Measurements from ENCODE around the gene CDH26. TPM values are rescaled to one million over a fixed set of nuclear protein-coding genes. Genes with fewer than 3 reads are reported as not detected.
"Not testable (repeated sequence)": the region's sequence is repeated elsewhere in the genome, so short reads cannot be mapped to it uniquely, and the experiment has no call there.

Gene CDH26
- total and polyA plus RNA-seq, 2 of the 13 experiments (the other 11 are each of a cell fraction or from before 2014, with no cell fraction given): 0.40 to 1.1 TPM

DNA sequence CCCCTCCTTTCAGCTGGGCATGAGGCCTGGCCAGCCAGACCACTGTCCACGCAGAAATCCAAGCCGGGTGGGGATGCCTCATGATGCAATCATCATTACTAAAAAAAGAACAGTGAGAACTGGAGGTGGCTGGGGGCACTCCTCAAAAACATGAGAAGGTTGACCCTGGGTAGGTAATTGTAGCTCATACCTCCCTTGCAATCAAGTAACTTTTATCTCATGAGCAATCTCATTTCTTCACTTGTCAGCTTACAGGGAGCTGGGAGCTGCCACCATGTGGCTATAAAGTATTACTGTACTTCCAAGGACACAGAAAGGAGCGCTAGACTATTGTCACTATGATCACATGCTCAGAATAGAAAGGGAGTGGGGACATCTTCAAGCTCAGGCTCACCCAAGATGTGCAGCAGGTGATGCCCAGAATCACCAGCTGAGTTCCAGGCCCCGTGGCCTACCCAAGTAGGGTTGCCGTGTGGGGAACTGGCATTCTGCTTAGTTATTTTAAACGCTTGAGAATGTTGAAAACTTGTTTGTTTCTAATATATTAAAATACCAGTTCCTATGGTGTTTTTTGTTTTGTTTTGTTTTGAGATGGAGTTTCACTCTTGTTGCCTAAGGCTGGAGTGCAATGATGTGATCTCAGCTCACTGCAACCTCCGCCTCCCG, 3.0 kb upstream of the CDH26 start (continued):
- no peak for TF ChIP-seq ZNF280B (CRISPR knock-in tag; IDR thresholded peaks at IDR 0.05; ENCODE audit: borderline replicate concordance)
- TF ChIP-seq, protein P1, sequence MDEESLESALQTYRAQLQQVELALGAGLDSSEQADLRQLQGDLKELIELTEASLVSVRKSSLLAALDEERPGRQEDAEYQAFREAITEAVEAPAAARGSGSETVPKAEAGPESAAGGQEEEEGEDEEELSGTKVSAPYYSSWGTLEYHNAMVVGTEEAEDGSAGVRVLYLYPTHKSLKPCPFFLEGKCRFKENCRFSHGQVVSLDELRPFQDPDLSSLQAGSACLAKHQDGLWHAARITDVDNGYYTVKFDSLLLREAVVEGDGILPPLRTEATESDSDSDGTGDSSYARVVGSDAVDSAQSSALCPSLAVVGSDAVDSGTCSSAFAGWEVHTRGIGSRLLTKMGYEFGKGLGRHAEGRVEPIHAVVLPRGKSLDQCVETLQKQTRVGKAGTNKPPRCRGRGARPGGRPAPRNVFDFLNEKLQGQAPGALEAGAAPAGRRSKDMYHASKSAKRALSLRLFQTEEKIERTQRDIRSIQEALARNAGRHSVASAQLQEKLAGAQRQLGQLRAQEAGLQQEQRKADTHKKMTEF (CRISPR knock-in tag; IDR thresholded peaks at IDR 0.05): no peak

DNA sequence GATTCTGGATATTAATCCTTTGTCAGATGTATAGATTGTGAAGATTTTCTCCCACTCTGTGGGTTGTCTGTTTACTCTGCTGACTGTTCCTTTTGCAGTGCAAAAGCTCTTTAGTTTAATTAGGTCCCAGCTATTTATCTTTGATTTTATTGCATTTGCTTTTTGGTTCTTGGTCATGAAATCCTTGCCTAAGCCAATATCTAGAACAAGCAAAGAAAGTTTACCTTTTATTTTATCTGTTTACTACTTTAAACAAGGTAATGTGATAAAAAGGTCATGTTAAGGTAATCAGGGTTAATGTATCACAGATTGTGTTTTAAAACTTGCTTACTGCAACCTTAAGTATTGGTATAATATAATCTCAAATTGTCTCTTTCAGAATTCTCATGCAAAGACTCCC, 655 bp upstream of the CDH26 start:
- H3K36me3 ChIP-seq (replicated peaks in 1 of 2; ENCODE audit: control insufficient read depth in 1 of 2, insufficient read depth in 2 of 2, low read length in 2 of 2); H3K9me3 ChIP-seq (ENCODE audit: low read length); ATAC-seq; H3K9ac ChIP-seq (ENCODE audit: insufficient read depth, low read depth, low read length); H3K4me1 ChIP-seq (ENCODE audit: insufficient read depth, low read length); H3K27me3 ChIP-seq (ENCODE audit: control insufficient read depth in 1 of 2, insufficient read depth in 2 of 2, low read length in 2 of 2); FAIRE-seq; H3K4me3 ChIP-seq (replicated peaks in 1 of 3; ENCODE audit: insufficient read depth in 1 of 3, low read depth in 2 of 3, low read length in 3 of 3); intact Hi-C loops (cut with micrococcal nuclease; ENCODE audit: unreplicated experiment); CTCF ChIA-PET (ENCODE audit: low intra/inter-chr PET ratio, low total read pairs); H3K4me2 ChIP-seq (ENCODE audit: low read depth, low read length); H3K79me2 ChIP-seq (ENCODE audit: insufficient read depth, low read length); in situ Hi-C loops (cut with HindIII; ENCODE audit: extremely low pct_ligation_motif_present, low pct_unique_long_range_greater_than_20kb); POLR2A ChIA-PET; H2AFZ ChIP-seq (ENCODE audit: low read length); DNase-seq (ENCODE audit: low spot score); H4K20me1 ChIP-seq (ENCODE audit: insufficient read depth, low read length); BruUV-seq (replicated peaks); H3K27ac ChIP-seq (ENCODE audit: extremely low read length, insufficient read depth, low read length): not testable (repeated sequence)

DNA sequence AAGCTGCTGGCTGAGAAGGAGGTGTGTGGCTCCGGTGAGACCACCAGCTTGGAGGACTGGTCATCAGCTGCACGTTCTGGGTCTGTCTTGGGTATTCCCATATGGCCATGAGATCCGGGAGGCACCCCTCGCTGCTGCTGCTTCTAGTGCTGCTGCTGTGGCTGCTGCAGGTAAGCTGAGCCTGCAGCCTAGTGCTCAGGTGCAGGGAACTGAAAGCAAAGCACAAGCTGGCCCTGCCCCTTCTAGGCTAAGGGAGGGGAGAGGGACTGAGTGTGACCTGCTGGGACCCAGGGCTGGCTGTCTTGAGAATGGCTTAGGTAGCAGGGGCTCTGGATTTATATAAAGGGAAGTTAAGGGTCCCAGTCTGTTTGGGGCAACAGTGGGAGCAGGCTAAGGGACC, 403 bp downstream of the CDH26 start:
- BruUV-seq (replicated peaks): no TSS peak
- Histone ChIP-seq H3K9me3 (ENCODE audit: low read length) (no peaks in the 10 kb centered on the region), H3K4me3 (replicated peaks in 1 of 3; ENCODE audit: insufficient read depth in 1 of 3, low read depth in 2 of 3, low read length in 3 of 3) (no peak overlapping the region), H3K27ac (ENCODE audit: extremely low read length, insufficient read depth, low read length) (no peak overlapping the region), H3K4me1 (ENCODE audit: insufficient read depth, low read length) (no peaks in the 10 kb centered on the region), H2AFZ (ENCODE audit: low read length) (no peak overlapping the region), H4K20me1 (ENCODE audit: insufficient read depth, low read length) (no peaks in the 10 kb centered on the region), H3K9ac (ENCODE audit: insufficient read depth, low read depth, low read length) (no peak overlapping the region), H3K4me2 (ENCODE audit: low read depth, low read length) (no peak overlapping the region), H3K27me3 (ENCODE audit: control insufficient read depth in 1 of 2, insufficient read depth in 2 of 2, low read length in 2 of 2) (no peaks in the 10 kb centered on the region; a peak in 1 of 5 replicates), H3K36me3 (replicated peaks in 1 of 2; ENCODE audit: control insufficient read depth in 1 of 2, insufficient read depth in 2 of 2, low read length in 2 of 2) (no peaks in the 10 kb centered on the region), H3K79me2 (ENCODE audit: insufficient read depth, low read length) (no peaks in the 10 kb centered on the region)
- no peak for DNase-seq (ENCODE audit: low spot score)
- 68% methylated on average over 4 of the region's 4 CpGs for WGBS (ENCODE audit: low lambda C conversion rate)
- CTCF ChIA-PET (ENCODE audit: low intra/inter-chr PET ratio, low total read pairs): no interaction called here
- in situ Hi-C loops (cut with HindIII; ENCODE audit: extremely low pct_ligation_motif_present, low pct_unique_long_range_greater_than_20kb) (no loop called here), intact Hi-C loops (cut with micrococcal nuclease; ENCODE audit: unreplicated experiment) (no loop called here)
- FAIRE-seq: no peak
- POLR2A ChIA-PET: no interaction called here
- no peak for ATAC-seq
- TF ChIP-seq, protein P2, sequence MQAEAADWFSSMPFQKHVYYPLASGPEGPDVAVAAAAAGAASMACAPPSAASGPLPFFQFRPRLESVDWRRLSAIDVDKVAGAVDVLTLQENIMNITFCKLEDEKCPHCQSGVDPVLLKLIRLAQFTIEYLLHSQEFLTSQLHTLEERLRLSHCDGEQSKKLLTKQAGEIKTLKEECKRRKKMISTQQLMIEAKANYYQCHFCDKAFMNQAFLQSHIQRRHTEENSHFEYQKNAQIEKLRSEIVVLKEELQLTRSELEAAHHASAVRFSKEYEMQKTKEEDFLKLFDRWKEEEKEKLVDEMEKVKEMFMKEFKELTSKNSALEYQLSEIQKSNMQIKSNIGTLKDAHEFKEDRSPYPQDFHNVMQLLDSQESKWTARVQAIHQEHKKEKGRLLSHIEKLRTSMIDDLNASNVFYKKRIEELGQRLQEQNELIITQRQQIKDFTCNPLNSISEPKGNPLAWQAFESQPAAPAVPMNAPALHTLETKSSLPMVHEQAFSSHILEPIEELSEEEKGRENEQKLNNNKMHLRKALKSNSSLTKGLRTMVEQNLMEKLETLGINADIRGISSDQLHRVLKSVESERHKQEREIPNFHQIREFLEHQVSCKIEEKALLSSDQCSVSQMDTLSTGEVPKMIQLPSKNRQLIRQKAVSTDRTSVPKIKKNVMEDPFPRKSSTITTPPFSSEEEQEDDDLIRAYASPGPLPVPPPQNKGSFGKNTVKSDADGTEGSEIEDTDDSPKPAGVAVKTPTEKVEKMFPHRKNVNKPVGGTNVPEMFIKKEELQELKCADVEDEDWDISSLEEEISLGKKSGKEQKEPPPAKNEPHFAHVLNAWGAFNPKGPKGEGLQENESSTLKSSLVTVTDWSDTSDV (CRISPR knock-in tag; IDR thresholded peaks at IDR 0.05): no peak
- TF ChIP-seq ZNF431 (CRISPR knock-in tag; IDR thresholded peaks at IDR 0.05; ENCODE audit: borderline replicate concordance, low read depth) (no peak), ZNF577 (CRISPR knock-in tag; IDR thresholded peaks at IDR 0.05; ENCODE audit: borderline replicate concordance, low read depth) (no peak), KMT2A (CRISPR knock-in tag; IDR thresholded peaks at IDR 0.05) (no peak), ZNF878 (CRISPR knock-in tag; IDR thresholded peaks at IDR 0.05) (no peak), TFAP4 (IDR thresholded peaks at IDR 0.05; ENCODE audit: borderline replicate concordance, low read depth) (no peak)

Measured in HepG2 (cell line).